ENCODE data around the gene MACF1.

DNA sequence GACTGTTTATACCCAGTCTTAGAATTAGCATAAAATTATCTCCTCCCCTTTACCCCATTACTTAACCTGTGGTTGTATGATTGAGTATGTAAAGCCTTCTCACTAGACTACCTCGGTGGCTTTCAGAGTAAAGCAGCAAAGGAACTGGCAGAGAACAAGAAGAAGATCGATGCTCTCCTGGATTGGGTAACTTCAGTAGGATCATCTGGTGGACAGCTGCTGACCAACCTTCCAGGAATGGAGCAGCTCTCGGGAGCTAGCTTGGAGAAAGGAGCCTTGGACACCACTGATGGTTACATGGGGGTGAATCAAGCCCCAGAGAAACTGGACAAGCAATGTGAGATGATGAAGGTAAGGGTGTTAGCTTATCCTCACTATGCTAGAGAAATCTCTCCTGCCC is 148.4 kb downstream of the MACF1 start:
- TF ChIP-seq POLR2AphosphoS5 (IDR thresholded peaks at IDR 0.05; ENCODE audit: low read depth, low read length) (no peak), SMC3 (IDR thresholded peaks at IDR 0.05; ENCODE audit: low read depth, low read length) (no peak), TAF1 (IDR thresholded peaks at IDR 0.05; ENCODE audit: borderline replicate concordance, low read depth, low read length) (no peak), ELF1 (IDR thresholded peaks at IDR 0.05) (no peak), EZH2phosphoT487 (IDR thresholded peaks at IDR 0.05; ENCODE audit: borderline replicate concordance, low read depth) (no peak)
- TF ChIP-seq, protein P1, sequence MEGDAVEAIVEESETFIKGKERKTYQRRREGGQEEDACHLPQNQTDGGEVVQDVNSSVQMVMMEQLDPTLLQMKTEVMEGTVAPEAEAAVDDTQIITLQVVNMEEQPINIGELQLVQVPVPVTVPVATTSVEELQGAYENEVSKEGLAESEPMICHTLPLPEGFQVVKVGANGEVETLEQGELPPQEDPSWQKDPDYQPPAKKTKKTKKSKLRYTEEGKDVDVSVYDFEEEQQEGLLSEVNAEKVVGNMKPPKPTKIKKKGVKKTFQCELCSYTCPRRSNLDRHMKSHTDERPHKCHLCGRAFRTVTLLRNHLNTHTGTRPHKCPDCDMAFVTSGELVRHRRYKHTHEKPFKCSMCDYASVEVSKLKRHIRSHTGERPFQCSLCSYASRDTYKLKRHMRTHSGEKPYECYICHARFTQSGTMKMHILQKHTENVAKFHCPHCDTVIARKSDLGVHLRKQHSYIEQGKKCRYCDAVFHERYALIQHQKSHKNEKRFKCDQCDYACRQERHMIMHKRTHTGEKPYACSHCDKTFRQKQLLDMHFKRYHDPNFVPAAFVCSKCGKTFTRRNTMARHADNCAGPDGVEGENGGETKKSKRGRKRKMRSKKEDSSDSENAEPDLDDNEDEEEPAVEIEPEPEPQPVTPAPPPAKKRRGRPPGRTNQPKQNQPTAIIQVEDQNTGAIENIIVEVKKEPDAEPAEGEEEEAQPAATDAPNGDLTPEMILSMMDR (IDR thresholded peaks at IDR 0.05), result no peak
- TF ChIP-seq, protein P2, sequence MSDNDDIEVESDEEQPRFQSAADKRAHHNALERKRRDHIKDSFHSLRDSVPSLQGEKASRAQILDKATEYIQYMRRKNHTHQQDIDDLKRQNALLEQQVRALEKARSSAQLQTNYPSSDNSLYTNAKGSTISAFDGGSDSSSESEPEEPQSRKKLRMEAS (IDR thresholded peaks at IDR 0.05; ENCODE audit: low read depth), result no peak

All from SK-N-SH (cell line).